Measurements from ENCODE around the gene GPSM3. TPM values are rescaled to one million over a fixed set of nuclear protein-coding genes. Genes with fewer than 3 reads are reported as not detected.
A peak's percentile ranks its signal among the peaks of the same experiment; 100 is the strongest.

The GPSM3 gene
- total and polyA plus RNA-seq, 7 donors, result 1.5 to 5.1 (median 2.7) TPM

- H3K36me3 ChIP-seq (ENCODE audit: insufficient read depth in 1 of 2, low read depth in 1 of 2), result peaks cover 0 to 48% of the 10 kb centered on the region in 2 donors
- intact Hi-C loops (cut with DNase I), result no loop called here
- no peak for TF ChIP-seq CTCF (IDR thresholded peaks at IDR 0.05)
- ATAC-seq (no peak), DNase-seq (no peak)
- WGBS, 3 donors, result 60 to 82% (median 66%) methylated on average over 10 of the region's 10 CpGs
- H3K27ac ChIP-seq, result peak overlapping the region; percentile 55
- no peak overlapping the region for H3K4me3 ChIP-seq
- H3K27me3 ChIP-seq (ENCODE audit: insufficient read depth in 3 of 3, low read length in 2 of 3), result no peaks in the 10 kb centered on the region
- H3K4me1 ChIP-seq, result peaks cover 30% of the 10 kb centered on the region
- H3K9me3 ChIP-seq, result no peaks in the 10 kb centered on the region
Observed at GRCh38 chr6:32181915-32182529, 10.4 kb downstream of the GPSM3 start.

GRCh38 chr6:32181148-32181702 is 11.2 kb downstream of the GPSM3 start:
- peaks cover 0 to 40% of the 10 kb centered on the region in 2 donors for H3K36me3 ChIP-seq (ENCODE audit: insufficient read depth in 1 of 2, low read depth in 1 of 2)

DNA sequence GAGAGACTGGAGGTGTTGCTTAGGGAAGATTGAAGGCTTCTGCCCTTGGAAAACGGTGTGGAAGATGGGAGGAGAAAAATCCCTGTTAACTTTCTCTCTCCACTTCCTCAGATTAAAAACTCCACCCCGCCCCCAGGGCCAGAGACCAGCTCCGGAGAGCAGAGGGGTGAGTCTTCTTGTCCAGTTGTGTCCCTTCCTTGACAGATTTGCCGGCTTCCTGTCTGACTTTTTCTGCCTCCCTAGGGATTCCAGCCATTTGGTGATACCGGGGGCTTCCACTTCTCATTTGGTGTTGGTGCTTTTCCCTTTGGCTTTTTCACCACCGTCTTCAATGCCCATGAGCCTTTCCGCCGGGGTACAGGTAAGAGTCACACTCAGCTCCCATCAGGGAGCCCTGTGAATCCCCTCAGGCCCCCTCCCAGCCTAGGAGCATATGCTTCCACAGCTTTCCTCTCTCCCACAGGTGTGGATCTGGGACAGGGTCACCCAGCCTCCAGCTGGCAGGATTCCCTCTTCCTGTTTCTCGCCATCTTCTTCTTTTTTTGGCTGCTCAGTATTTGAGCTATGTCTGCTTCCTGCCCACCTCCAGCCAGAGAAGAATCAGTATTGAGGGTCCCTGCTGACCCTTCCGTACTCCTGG is 12.6 kb downstream of the GPSM3 start:
- H3K4me1 ChIP-seq, result peaks cover 34% of the 10 kb centered on the region
- peak overlapping the region; percentile 87 for H3K27ac ChIP-seq
- H3K4me3 ChIP-seq, result peak overlapping the region; percentile 92
- intact Hi-C loops (cut with DNase I), result loop anchor here in 1 of 2 donors (5.0 kb wide), 1 partner anchor 53 kb away; the partner anchor contains the start of gene ATF6B
- no peaks in the 10 kb centered on the region for H3K27me3 ChIP-seq (ENCODE audit: insufficient read depth in 3 of 3, low read length in 2 of 3)
- H3K9me3 ChIP-seq, result no peaks in the 10 kb centered on the region
- WGBS, 3 donors, result 60 to 63% (median 61%) methylated on average over 10 of the region's 10 CpGs
- no peak for ATAC-seq
- no peak for DNase-seq
- H3K36me3 ChIP-seq (ENCODE audit: insufficient read depth in 1 of 2, low read depth in 1 of 2), result peaks cover 0 to 37% of the 10 kb centered on the region in 2 donors
- no peak for TF ChIP-seq CTCF (IDR thresholded peaks at IDR 0.05)

More at GRCh38 chr6:32181148-32181702, 11.2 kb downstream of the GPSM3 start:
- intact Hi-C loops (cut with DNase I), result no loop called here
- ATAC-seq, result no peak
- no peak for TF ChIP-seq CTCF (IDR thresholded peaks at IDR 0.05)
- no peaks in the 10 kb centered on the region for H3K27me3 ChIP-seq (ENCODE audit: insufficient read depth in 3 of 3, low read length in 2 of 3)
- H3K9me3 ChIP-seq, result no peaks in the 10 kb centered on the region
- no peak overlapping the region for H3K4me3 ChIP-seq
- DNase-seq, result no peak
- H3K27ac ChIP-seq, result no peak overlapping the region
- H3K4me1 ChIP-seq, result peaks cover 36% of the 10 kb centered on the region
- 80 to 86% (median 82%) methylated on average over 15 of the region's 15 CpGs for WGBS, 3 donors

DNA sequence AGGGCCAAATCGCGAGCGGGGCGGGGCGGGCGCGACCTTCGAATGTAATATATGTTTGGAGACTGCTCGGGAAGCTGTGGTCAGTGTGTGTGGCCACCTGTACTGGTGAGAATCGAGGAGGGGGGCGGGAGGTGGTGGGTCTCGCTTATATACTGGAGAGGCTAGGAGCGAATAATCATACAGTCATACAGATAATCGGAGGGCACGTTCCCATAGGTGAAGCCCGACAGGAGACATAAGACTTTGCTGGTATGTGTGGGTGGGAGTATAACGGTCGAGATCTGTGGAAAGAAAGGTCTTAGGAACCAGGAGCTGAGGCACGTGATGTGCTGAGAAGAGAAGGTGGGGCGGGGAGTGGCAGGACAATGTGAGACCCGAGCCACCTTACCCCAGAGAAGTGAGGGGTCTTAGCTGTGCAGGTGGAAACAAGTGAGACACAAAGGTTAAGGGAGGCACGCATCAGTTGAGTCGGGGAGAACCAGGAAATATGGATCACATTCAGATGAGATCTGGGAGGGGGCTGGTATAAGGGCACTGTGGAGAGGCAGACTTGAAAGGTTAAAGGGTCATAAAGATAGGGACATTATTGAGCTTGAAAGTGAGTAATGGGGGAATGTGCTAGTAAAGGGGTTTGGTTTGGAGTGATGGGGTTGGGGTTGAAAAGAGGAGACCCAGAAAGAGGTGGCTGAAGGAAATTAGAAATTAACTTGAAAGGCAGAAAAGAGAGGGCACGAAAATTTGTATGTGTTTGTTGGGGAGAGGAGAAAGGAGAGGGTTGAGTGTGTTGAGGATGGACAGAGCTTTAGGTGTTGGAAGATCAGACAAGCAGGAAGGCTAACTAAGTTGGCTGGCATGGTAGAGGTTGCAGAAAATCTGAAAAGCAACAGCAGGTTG is 13.6 kb downstream of the GPSM3 start:
- Histone ChIP-seq H3K27me3 (ENCODE audit: insufficient read depth in 3 of 3, low read length in 2 of 3) (no peaks in the 10 kb centered on the region), H3K4me3 (peak overlapping the region; percentile 92), H3K27ac (peak overlapping the region; percentile 87), H3K36me3 (ENCODE audit: insufficient read depth in 1 of 2, low read depth in 1 of 2) (peaks cover 0 to 37% of the 10 kb centered on the region in 2 donors), H3K4me1 (peaks cover 38% of the 10 kb centered on the region), H3K9me3 (no peaks in the 10 kb centered on the region)
- intact Hi-C loops (cut with DNase I), result loop anchor here in 1 of 2 donors (5.0 kb wide), 1 partner anchor 51 kb away; the partner anchor contains the start of gene ATF6B
- DNase-seq (no peak), ATAC-seq (no peak)
- WGBS, 3 donors, result 2 to 5% (median 2%) methylated on average over 20 to 24 of the region's 24 CpGs
- TF ChIP-seq CTCF (IDR thresholded peaks at IDR 0.05), result no peak
